ENCODE results near the gene CNTN4.
A peak's percentile ranks its signal among the peaks of the same experiment; 100 is the strongest.

The CNTN4 gene

GRCh38 chr3:2727610-2728318 lies 629.1 kb downstream of the CNTN4 start:
- Histone ChIP-seq H3K36me3 (ENCODE audit: control insufficient read depth, insufficient read depth, low read length) (no peaks in the 10 kb centered on the region), H3K27ac (ENCODE audit: insufficient read depth, low read depth, low read length, poor library complexity, severe bottlenecking) (peak overlapping the region; percentile 21), H3K27me3 (ENCODE audit: control insufficient read depth, insufficient read depth, low read length, poor library complexity, severe bottlenecking) (no peaks in the 10 kb centered on the region), H3K4me3 (ENCODE audit: insufficient read depth, low read depth, low read length) (no peak overlapping the region), H3K9me3 (ENCODE audit: control insufficient read depth, low read length) (no peaks in the 10 kb centered on the region), H3K4me1 (ENCODE audit: control insufficient read depth, insufficient read depth, low read length) (no peaks in the 10 kb centered on the region)
- WGBS, 2 experiments, result 75 to 87% methylated on average over 6 to 8 of the region's 8 CpGs

DNA sequence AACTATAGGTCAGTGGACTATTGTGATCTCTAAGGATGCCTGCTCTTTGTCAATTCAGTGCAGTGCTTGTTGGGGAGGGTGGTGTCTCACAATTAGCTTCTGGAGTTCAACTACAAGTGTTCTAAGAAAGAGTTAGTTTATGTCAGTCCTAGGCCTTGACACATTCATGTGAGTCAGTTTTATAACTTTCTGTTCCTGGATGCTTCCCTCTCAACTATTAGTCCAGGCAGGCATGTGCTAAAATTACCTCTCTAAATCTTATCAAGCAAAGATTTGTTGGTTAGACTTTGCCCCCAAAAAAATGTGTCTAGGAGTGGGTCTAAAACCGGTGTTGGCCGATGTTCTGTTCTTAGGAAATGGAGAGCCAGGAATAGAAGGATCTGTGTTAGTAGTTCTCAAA lies 633.2 kb downstream of the CNTN4 start:
- Histone ChIP-seq H3K9me3 (ENCODE audit: control insufficient read depth, low read length) (no peaks in the 10 kb centered on the region), H3K27me3 (ENCODE audit: control insufficient read depth, insufficient read depth, low read length, poor library complexity, severe bottlenecking) (no peaks in the 10 kb centered on the region), H3K4me3 (ENCODE audit: insufficient read depth, low read depth, low read length) (no peak overlapping the region), H3K27ac (ENCODE audit: insufficient read depth, low read depth, low read length, poor library complexity, severe bottlenecking) (no peak overlapping the region), H3K4me1 (ENCODE audit: control insufficient read depth, insufficient read depth, low read length) (no peaks in the 10 kb centered on the region), H3K36me3 (ENCODE audit: control insufficient read depth, insufficient read depth, low read length) (no peaks in the 10 kb centered on the region)
- WGBS, 2 experiments, result 94 to 99% methylated on average over 2 of the region's 2 CpGs

GRCh38 chr3:2735392-2735894 lies 636.8 kb downstream of the CNTN4 start:
- Histone ChIP-seq H3K9me3 (ENCODE audit: control insufficient read depth, low read length) (no peaks in the 10 kb centered on the region), H3K4me3 (ENCODE audit: insufficient read depth, low read depth, low read length) (no peak overlapping the region), H3K27me3 (ENCODE audit: control insufficient read depth, insufficient read depth, low read length, poor library complexity, severe bottlenecking) (no peaks in the 10 kb centered on the region), H3K4me1 (ENCODE audit: control insufficient read depth, insufficient read depth, low read length) (no peaks in the 10 kb centered on the region), H3K36me3 (ENCODE audit: control insufficient read depth, insufficient read depth, low read length) (no peaks in the 10 kb centered on the region), H3K27ac (ENCODE audit: insufficient read depth, low read depth, low read length, poor library complexity, severe bottlenecking) (no peak overlapping the region)
- 77 to 86% methylated on average over 6 of the region's 7 CpGs for WGBS, 2 experiments

- WGBS, 2 experiments, result 90 to 91% methylated on average over 3 of the region's 3 CpGs
- Histone ChIP-seq H3K4me3 (ENCODE audit: insufficient read depth, low read depth, low read length) (no peak overlapping the region), H3K36me3 (ENCODE audit: control insufficient read depth, insufficient read depth, low read length) (no peaks in the 10 kb centered on the region), H3K27me3 (ENCODE audit: control insufficient read depth, insufficient read depth, low read length, poor library complexity, severe bottlenecking) (no peaks in the 10 kb centered on the region), H3K27ac (ENCODE audit: insufficient read depth, low read depth, low read length, poor library complexity, severe bottlenecking) (peak overlapping the region; percentile 71), H3K9me3 (ENCODE audit: control insufficient read depth, low read length) (no peaks in the 10 kb centered on the region), H3K4me1 (ENCODE audit: control insufficient read depth, insufficient read depth, low read length) (peaks cover 17% of the 10 kb centered on the region)
Measured at GRCh38 chr3:2741516-2741915, 642.9 kb downstream of the CNTN4 start.

GRCh38 chr3:2765002-2765579 lies 666.4 kb downstream of the CNTN4 start:
- H3K27ac ChIP-seq (ENCODE audit: insufficient read depth, low read depth, low read length, poor library complexity, severe bottlenecking), result no peak overlapping the region
- H3K4me3 ChIP-seq (ENCODE audit: insufficient read depth, low read depth, low read length), result no peak overlapping the region
- H3K9me3 ChIP-seq (ENCODE audit: control insufficient read depth, low read length), result no peaks in the 10 kb centered on the region
- no peaks in the 10 kb centered on the region for H3K4me1 ChIP-seq (ENCODE audit: control insufficient read depth, insufficient read depth, low read length)
- WGBS, 2 experiments, result 15 to 36% methylated on average over 7 to 9 of the region's 9 CpGs
- no peaks in the 10 kb centered on the region for H3K27me3 ChIP-seq (ENCODE audit: control insufficient read depth, insufficient read depth, low read length, poor library complexity, severe bottlenecking)
- no peaks in the 10 kb centered on the region for H3K36me3 ChIP-seq (ENCODE audit: control insufficient read depth, insufficient read depth, low read length)

GRCh38 chr3:2770451-2770850 lies 671.8 kb downstream of the CNTN4 start:
- no peaks in the 10 kb centered on the region for H3K27me3 ChIP-seq (ENCODE audit: control insufficient read depth, insufficient read depth, low read length, poor library complexity, severe bottlenecking)
- 3 to 9% methylated on average over 2 of the region's 2 CpGs for WGBS, 2 experiments
- H3K36me3 ChIP-seq (ENCODE audit: control insufficient read depth, insufficient read depth, low read length), result no peaks in the 10 kb centered on the region
- H3K9me3 ChIP-seq (ENCODE audit: control insufficient read depth, low read length), result no peaks in the 10 kb centered on the region
- H3K4me3 ChIP-seq (ENCODE audit: insufficient read depth, low read depth, low read length), result no peak overlapping the region
- H3K27ac ChIP-seq (ENCODE audit: insufficient read depth, low read depth, low read length, poor library complexity, severe bottlenecking), result peak overlapping the region; percentile 30
- peaks cover 4% of the 10 kb centered on the region for H3K4me1 ChIP-seq (ENCODE audit: control insufficient read depth, insufficient read depth, low read length)

GRCh38 chr3:2771193-2771592 lies 672.5 kb downstream of the CNTN4 start:
- H3K27ac ChIP-seq (ENCODE audit: insufficient read depth, low read depth, low read length, poor library complexity, severe bottlenecking), result no peak overlapping the region
- H3K36me3 ChIP-seq (ENCODE audit: control insufficient read depth, insufficient read depth, low read length), result no peaks in the 10 kb centered on the region
- no peaks in the 10 kb centered on the region for H3K9me3 ChIP-seq (ENCODE audit: control insufficient read depth, low read length)
- H3K27me3 ChIP-seq (ENCODE audit: control insufficient read depth, insufficient read depth, low read length, poor library complexity, severe bottlenecking), result no peaks in the 10 kb centered on the region
- H3K4me1 ChIP-seq (ENCODE audit: control insufficient read depth, insufficient read depth, low read length), result peaks cover 4% of the 10 kb centered on the region
- no peak overlapping the region for H3K4me3 ChIP-seq (ENCODE audit: insufficient read depth, low read depth, low read length)

GRCh38 chr3:2771741-2772140 lies 673.1 kb downstream of the CNTN4 start:
- Histone ChIP-seq H3K27me3 (ENCODE audit: control insufficient read depth, insufficient read depth, low read length, poor library complexity, severe bottlenecking) (no peaks in the 10 kb centered on the region), H3K9me3 (ENCODE audit: control insufficient read depth, low read length) (no peaks in the 10 kb centered on the region), H3K36me3 (ENCODE audit: control insufficient read depth, insufficient read depth, low read length) (no peaks in the 10 kb centered on the region), H3K4me3 (ENCODE audit: insufficient read depth, low read depth, low read length) (no peak overlapping the region), H3K4me1 (ENCODE audit: control insufficient read depth, insufficient read depth, low read length) (peaks cover 4% of the 10 kb centered on the region), H3K27ac (ENCODE audit: insufficient read depth, low read depth, low read length, poor library complexity, severe bottlenecking) (no peak overlapping the region)
- WGBS, 2 experiments, result 76 to 79% methylated on average over 5 of the region's 5 CpGs

DNA sequence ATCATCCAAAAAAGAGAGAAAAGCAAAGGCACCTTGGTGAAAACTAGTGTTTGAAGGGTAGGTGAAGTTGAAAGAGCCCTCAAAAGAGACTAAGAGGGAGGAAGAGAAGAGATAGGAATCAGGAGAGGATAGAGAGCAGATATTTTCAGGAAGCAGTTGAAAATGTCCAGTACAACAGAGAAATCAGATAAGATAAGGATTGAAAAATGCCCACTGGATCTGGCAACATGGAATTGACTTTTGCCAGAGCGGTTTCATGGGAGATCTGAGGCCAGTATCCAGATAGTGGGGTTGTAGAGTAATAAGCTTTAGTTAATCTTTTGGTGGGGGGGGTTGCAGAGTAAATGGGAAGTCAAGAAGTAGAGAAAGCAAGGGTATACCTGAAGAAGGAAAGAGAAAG lies 674.1 kb downstream of the CNTN4 start:
- Histone ChIP-seq H3K4me3 (ENCODE audit: insufficient read depth, low read depth, low read length) (no peak overlapping the region), H3K4me1 (ENCODE audit: control insufficient read depth, insufficient read depth, low read length) (peaks cover 4% of the 10 kb centered on the region), H3K36me3 (ENCODE audit: control insufficient read depth, insufficient read depth, low read length) (no peaks in the 10 kb centered on the region), H3K27ac (ENCODE audit: insufficient read depth, low read depth, low read length, poor library complexity, severe bottlenecking) (no peak overlapping the region), H3K9me3 (ENCODE audit: control insufficient read depth, low read length) (no peaks in the 10 kb centered on the region), H3K27me3 (ENCODE audit: control insufficient read depth, insufficient read depth, low read length, poor library complexity, severe bottlenecking) (no peaks in the 10 kb centered on the region)
- 97 to 98% methylated on average over 1 of the region's 1 CpG for WGBS, 2 experiments

DNA sequence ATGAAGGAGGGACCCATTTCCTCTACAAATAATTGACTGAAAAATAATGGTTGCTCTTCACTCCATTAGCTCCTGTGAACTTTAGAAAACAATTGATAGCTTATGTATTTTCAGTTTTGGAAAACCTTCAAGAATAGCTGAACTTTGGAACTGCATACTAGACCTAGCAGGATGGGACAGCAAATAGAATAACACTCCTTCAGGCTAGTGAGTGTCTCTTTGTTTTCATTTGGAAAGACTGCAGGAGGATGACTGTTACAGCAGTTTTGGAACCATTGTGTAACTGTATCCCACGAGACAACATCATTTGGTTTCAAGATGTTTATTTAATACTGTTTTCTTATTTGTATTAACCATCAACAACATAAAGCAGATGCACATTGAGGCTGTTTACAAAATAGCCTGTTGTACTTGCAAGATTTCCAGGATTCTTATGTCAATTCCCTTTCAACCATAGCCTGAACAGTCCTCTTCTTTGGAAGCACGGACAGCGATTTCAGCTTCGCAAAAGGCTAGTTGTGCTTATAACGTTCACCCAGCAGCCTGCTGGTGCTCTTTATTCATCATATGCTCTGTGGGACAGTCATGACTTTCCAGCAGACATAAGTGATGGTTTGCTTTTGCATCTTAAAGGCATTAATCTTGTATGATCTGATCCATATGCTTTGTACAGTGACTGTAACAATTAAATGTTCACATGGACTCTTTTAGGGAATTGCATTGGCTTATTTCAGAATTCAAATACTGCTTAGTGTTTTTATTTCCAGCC lies 676.0 kb downstream of the CNTN4 start:
- Histone ChIP-seq H3K36me3 (ENCODE audit: control insufficient read depth, insufficient read depth, low read length) (no peaks in the 10 kb centered on the region), H3K9me3 (ENCODE audit: control insufficient read depth, low read length) (no peaks in the 10 kb centered on the region), H3K4me1 (ENCODE audit: control insufficient read depth, insufficient read depth, low read length) (peaks cover 4% of the 10 kb centered on the region), H3K27ac (ENCODE audit: insufficient read depth, low read depth, low read length, poor library complexity, severe bottlenecking) (no peak overlapping the region), H3K4me3 (ENCODE audit: insufficient read depth, low read depth, low read length) (no peak overlapping the region), H3K27me3 (ENCODE audit: control insufficient read depth, insufficient read depth, low read length, poor library complexity, severe bottlenecking) (no peaks in the 10 kb centered on the region)
- WGBS, 2 experiments, result 93 to 96% methylated on average over 4 of the region's 5 CpGs

Measured in ectodermal cell (in vitro differentiated cells).